Smooth muscle cell of the umbilical artery (primary cell): ENCODE data around the gene CDK13. TPM values are rescaled to one million over a fixed set of nuclear protein-coding genes. Genes with fewer than 3 reads are reported as not detected.

Source experiments
- total RNA-seq: library from RNA; depleted of rRNA; stranded (reverse); fragments of >200 nt; gene quantifications from 2 replicates; pipeline ENCODE4 v1.2.3, GENCODE V29; 2014

The CDK13 gene
- total RNA-seq: 72.0 and 72.8 TPM in 2 replicates

DNA sequence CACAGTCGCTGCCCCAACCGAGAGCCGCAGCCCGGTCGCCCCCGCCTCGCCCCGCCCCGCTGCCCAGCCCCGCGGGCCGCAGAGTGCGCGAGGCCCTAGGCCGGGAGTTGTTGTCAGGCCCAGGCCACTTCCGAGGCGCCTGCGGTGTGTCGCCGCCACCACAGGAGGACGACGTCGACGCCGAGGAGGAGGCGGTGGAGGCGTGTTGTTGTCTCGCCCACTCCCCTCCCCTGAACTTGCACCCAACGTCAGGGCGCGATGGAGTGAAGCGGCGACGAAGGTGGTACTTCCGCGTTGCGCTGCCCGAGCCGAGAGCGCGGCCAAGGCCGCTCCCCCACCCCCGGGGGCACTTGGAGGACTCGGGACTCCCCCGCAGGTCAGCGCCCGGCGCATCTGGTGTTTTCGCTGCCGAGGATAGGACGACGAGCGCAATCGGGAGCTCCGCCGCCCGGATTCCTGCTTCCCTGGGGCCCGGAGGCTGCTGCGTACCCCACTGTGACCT is at the start of gene CDK13:
CDK13 (plus strand) TSS at position 286 of the 502 bp plus-strand sequence. CDS start 386 bp downstream, outside the sequence.

DNA sequence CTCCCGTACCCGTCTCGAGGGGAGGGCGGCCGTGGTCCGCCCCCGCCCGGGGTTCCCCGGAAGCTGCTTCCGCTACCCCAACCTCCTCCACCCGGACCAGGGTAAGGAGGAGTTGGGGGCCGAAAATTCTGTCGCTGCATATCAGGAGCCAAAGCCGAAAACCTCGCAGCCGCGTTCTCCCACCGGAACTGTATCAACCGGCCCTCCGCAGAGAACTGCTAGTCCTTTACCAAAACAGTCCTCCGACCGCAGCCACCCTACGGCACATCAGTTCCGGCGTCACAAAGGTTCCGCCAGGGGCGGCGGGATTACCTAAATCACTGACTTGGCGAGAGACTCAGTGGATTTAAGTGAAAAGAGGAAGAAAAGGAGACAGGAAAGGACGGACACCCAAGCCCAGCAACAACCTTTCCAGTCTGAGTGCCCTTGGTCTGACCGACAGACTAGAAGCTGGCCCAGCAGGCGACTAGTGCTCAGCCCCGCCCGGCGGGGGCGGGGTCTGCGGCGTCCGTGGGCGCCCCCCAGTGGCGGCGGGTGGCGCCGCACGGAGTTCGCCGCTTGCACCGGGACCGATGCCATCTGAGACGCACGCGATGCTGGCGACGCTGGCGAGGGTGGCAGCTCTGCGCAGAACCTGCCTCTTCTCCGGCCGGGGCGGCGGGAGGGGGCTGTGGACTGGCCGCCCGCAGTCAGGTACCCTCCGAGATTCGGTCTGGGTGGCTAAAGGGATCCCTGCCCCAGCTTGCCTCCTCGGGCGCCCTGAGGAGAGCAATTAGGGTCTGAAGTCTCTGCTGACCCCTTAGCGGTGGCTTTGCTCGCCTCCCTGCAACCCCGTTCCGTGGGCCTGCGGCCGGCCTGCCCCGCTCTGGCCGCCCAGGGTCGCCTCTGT is 184.6 kb downstream of the CDK13 start, which contains the start of the genes MPLKIP and SUGCT:
MPLKIP (minus strand) TSS at position 195 of the 889 bp plus-strand sequence; CDS start at position 140, 55 bp downstream.
SUGCT (plus strand) TSS at position 578 of the 889 bp plus-strand sequence.

Other genes starting within 250 kb of the CDK13 start
- gene MPLKIP, start 184.4 kb downstream of the CDK13 start, total RNA-seq: 11.3 and 12.3 TPM in 2 replicates
- 16.0 and 17.4 TPM in 2 replicates for gene SUGCT, start 184.7 kb downstream of the CDK13 start, total RNA-seq